ENCODE data around the gene IP6K2. TPM values are rescaled to one million over a fixed set of nuclear protein-coding genes. Genes with fewer than 3 reads are reported as not detected.

IP6K2 gene
- total RNA-seq, 1 donor from 2014 or later = 94.2 TPM

DNA sequence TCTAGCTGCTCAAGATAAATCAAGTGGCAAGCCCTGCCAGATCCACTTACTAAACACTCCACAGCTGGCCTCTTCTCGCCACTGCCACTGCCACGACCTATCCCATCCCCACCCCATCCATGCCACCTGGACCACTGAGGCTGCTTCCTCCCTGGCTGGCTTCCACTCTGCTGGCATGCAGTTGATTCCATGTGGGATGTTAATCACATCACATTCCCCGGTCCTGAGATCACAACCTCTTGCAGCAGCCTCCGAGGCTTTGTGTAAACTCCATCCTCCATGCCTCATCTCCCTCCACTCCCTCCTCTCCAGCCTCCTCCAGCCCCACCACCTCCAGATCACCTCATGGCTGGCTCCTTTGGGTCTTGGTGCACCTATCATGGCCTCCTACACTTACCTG lies 39.0 kb downstream of the IP6K2 start:
- DNase-seq (ENCODE audit: low spot score in 2 of 2) (no peak), FAIRE-seq (no peak)

DNA sequence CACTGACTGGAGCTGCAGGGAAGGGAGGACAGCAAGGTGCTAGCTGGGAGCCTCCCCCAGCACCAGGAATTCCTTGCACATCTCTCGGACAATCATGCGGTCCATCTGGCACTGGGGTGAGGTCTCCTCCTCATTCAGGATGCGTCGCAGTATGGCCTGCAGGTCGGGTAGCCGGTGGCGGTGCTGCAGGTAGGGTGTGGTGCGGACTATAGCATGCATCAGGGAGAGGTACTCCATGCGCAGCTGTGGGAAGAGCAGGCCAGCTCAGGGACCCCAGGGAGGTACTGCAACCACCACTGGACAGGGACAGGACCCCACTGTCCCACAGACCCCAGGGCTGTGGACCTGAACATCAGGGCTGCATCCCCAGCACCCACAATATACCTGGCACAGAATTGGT lies 42.5 kb downstream of the IP6K2 start:
- DNase-seq (ENCODE audit: low spot score in 2 of 2) (no peak), FAIRE-seq (no peak)

DNA sequence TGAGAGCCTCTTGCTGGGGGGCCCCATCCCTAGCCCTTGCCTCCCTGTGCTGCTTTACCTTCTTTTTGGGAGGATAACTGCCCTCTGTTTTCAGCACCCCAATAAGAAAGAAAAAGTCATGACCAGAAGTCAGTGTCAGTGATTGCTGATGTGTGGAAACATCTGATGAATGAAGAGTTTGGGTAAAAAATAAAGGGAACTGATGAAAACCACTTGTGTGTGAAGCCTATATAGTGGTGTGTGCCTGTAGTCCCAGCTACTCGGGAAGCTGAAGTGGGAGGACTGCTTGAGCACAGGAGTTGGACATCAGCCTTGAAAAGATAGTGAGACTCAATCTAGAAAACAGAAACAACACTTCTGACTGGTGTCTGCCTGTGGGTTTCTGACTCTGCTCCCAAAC lies 44.5 kb downstream of the IP6K2 start:
- no peak for FAIRE-seq

DNA sequence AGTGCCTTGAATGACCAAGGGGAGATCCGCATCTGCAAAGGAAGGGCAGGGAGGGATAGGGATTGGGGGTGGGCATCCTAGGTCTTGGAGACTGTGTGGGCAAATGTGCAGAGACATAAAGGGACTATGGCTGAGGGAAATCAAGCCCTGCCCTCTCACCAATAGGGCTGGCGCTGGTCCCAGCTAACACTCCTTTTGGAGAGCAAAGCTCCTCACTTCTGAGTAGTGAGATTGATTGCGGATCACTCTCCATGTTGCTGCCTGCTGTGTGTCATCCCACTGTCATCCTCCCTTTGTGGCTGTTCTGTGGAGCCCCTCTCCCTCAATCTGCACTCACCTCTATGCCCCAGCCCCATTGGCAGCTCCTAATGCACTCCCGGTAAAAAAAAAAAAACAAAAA lies 52.1 kb downstream of the IP6K2 start:
- FAIRE-seq (no peak), DNase-seq (ENCODE audit: low spot score in 2 of 2) (no peak)

More for the DNA sequence above, 44.5 kb downstream of the IP6K2 start:
- DNase-seq (ENCODE audit: low spot score in 2 of 2) = no peak

GRCh38 chr3:48664313-48664644 lies 52.7 kb downstream of the IP6K2 start:
- FAIRE-seq (no peak), DNase-seq (ENCODE audit: low spot score in 2 of 2) (no peak)

- peak; percentile 44 for FAIRE-seq
- peak; percentile 92 to 95 for DNase-seq (ENCODE audit: low spot score in 2 of 2)
These were observed 53.3 kb downstream of the IP6K2 start for GRCh38 chr3:48663489-48664312.

- peak; percentile 72 to 85 for DNase-seq (ENCODE audit: low spot score in 2 of 2)
- no peak for FAIRE-seq
These were observed 54.1 kb downstream of the IP6K2 start, which contains the start of gene CELSR3 for GRCh38 chr3:48662753-48663488. Gene CELSR3, minus strand, starts transcription at chr3:48662886. Its CDS starts 252 bp downstream, at chr3:48662634.

- FAIRE-seq = no peak
- DNase-seq (ENCODE audit: low spot score in 2 of 2) = no peak
These were observed 54.8 kb downstream of the IP6K2 start for GRCh38 chr3:48662145-48662752.

- peak; percentile 93 to 98 for DNase-seq (ENCODE audit: low spot score in 2 of 2)
- FAIRE-seq = no peak
These were observed 55.4 kb downstream of the IP6K2 start for GRCh38 chr3:48661501-48662144.

DNA sequence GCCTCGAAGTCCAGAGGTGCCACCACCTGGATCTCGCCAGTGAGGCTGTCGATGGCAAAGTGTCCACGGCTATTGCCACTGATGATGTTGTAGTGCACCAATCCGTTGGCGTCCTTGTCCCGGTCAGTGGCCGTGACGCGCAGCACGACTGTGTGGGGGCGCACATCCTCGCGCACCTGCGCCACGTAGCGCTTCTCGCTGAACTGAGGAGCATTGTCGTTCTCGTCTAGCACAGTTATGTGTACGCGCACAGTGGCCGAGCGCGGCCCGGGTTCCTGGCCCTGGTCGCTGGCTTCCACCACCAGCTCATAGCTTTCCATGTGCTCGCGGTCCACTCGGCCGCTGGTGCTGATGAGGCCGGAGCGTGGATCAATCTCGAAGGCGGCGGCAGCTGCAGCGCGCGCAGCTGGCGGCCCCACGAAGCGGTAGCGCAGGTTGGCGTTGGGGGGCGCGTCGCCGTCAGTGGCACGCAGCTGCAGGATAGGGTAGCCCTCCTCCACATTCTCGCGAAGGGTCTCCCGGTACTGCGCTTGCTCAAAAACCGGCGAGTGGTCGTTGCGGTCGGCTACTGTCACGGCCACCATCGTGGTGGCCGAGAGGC lies 56.1 kb downstream of the IP6K2 start:
- DNase-seq (ENCODE audit: low spot score in 2 of 2) = no peak

DNA sequence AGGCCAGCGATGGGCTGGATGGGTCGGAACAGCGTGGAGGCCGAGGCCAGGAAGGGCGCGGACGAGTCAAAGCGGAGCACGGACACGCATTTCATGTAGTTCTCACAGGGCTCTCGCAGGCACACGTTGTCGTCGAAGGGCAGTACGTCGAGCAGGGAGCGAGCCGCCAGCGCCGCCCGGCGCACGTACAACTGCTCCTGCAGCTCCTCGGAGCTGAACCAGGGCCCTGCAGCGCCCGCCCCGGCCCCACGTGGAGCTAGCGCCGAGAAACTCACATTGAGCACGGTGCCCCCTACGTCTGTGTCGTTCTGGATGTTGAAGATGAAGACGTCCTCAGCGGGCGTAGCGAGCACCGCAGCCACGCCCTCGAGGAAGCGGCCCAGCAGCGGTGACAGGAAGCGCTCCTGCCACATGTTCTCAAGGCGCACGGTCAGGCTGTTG lies 60.2 kb downstream of the IP6K2 start:
- DNase-seq (ENCODE audit: low spot score in 2 of 2) (no peak), FAIRE-seq (no peak)

More for the DNA sequence above, 56.1 kb downstream of the IP6K2 start:
- no peak for FAIRE-seq

DNA sequence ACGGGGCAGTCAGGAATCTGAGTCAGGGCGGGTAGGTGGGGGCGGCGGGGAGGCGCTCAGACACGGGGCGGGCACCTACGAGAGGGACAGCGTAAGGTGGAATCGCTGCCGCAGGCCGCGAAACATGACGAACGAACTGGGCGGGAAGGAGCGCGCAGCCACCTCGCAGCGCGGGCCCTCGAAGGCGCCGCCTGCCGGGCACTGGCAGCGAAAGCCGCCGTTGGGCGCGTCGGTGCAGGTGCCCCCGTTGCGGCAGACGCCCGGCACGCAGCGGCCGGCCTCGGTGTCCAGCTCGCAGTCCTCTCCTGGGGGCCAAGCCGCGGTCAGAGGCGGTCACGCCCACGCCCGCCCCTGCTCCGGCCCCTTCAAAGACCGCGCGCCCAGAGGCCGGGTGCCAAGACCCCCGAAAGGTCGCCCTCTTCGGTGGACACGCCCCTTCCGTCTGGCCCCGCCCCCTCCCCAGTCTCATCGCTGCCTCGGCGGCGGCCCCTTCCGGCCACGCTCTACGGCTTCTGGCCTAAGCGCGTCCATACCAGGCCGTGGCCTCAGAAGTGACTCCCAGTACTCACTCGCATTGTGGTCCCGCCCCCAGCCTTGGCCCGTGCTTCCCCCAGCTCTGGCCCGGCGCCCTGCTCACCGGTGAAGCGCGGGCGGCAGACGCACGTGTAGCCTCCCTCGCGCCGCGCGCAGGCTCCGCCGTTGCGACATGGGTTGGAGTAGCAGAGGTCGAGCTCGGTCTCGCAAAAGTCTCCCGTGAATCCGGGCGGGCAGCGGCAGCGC lies 60.8 kb downstream of the IP6K2 start:
- FAIRE-seq = no peak
- DNase-seq (ENCODE audit: low spot score in 2 of 2) = peak; percentile 79 to 89

- DNase-seq (ENCODE audit: low spot score in 2 of 2) (no peak), FAIRE-seq (no peak)
These were observed 61.4 kb downstream of the IP6K2 start for GRCh38 chr3:48655606-48656005.

- DNase-seq (ENCODE audit: low spot score in 2 of 2) (no peak), FAIRE-seq (no peak)
These were observed 62.0 kb downstream of the IP6K2 start for GRCh38 chr3:48655063-48655462.

DNA sequence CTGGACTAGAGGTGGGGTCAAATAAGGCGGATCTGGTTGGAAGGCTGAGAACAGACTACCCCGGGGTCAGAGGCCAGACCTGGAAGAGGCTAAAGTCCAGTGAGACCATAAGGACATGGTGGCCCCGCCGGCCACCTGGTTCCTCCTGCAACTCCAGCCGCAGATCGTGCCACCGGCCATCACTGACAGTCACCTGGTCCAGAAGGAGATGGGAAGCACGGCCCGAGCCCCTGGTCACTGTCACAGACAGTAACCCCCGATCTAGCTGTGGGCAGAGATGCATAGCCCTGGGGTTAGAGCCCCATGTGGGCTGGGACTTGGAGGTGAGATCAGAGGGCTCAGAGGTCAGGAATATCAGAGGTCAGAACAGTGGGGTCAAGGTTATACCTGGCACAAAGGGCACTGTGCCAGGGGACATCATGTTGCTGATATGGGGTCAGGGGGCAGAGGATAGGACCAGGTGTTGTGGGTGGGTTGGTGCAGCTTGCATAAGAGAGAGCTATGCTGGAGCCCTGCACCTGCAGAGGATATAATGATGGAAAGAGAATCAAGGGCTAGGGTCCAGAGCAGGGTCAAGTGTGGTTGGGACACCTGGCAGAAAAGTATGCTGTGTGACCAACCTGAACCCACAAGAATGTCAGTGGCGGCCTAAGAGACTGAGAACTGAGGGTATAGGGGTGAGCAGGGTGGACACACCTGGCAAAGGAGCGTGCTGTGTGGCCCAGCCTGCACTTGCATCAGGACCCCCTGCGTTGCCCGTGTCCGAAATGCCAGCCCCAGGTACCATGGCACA lies 63.9 kb downstream of the IP6K2 start:
- FAIRE-seq = no peak
- no peak for DNase-seq (ENCODE audit: low spot score in 2 of 2)

DNA sequence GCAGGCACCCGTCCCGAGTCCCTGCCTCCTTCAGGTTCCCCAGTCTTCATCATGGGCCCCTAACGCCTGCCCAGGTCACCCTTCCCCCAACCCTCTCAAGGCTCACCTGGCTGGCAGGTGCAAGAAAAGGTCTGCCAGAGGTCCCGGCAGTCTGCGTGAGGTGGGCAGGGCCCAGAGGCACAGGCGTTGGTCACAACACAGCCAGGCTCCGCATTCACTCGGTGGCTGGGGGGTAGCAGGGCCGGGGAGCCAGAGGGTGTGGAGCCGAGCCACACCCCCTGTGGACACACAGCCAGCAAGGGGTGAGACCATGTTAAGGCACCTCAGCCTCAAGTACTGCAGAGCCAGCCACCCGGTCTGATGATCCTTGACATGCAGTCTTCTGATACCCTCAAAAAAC lies 65.2 kb downstream of the IP6K2 start:
- DNase-seq (ENCODE audit: low spot score in 2 of 2) = no peak
- no peak for FAIRE-seq

GRCh38 chr3:48650723-48651122 lies 66.3 kb downstream of the IP6K2 start:
- FAIRE-seq = no peak
- no peak for DNase-seq (ENCODE audit: low spot score in 2 of 2)

DNA sequence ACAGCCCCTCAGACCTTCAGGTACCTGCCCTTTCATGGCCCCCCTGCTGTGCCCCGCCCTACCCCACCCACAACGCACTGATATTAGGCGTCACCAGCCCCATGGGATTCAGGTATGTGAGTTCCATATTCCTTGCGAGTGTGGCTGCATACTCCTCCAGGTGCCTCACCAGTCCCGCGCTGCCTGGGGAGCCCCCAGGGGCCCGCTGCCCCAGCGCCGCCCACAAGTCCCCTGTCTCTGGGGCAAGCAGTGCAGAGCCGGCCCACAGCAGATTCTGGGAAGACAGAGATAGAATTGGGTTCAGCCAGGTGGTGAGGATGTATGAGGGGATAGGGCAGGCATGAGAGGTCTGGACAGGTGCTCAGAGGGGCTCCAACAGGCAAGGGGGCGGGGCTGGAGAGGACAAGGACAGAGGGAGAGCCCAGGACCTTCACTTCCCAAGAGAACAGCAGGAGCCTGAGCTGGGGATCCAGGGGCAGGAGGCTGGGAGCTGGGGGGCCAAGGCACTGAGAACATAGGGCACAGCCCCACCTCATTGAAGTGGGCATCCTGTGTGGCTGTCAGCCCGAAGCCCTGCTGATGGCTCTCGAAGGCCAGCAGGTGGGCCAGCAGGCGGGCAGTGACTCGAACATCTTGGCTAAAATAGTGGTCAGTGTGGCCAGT lies 68.7 kb downstream of the IP6K2 start:
- DNase-seq (ENCODE audit: low spot score in 2 of 2) = no peak
- no peak for FAIRE-seq
